Fibroblast of skin of scalp (primary cell): Measurements from ENCODE around the gene SLC30A1.
A peak's percentile ranks its signal among the peaks of the same experiment; 100 is the strongest.

Source experiments
- DNase-seq: peaks from one replicate; pipeline ENCODE4 v3.0.0-alpha.2; 2013

The SLC30A1 gene

DNA sequence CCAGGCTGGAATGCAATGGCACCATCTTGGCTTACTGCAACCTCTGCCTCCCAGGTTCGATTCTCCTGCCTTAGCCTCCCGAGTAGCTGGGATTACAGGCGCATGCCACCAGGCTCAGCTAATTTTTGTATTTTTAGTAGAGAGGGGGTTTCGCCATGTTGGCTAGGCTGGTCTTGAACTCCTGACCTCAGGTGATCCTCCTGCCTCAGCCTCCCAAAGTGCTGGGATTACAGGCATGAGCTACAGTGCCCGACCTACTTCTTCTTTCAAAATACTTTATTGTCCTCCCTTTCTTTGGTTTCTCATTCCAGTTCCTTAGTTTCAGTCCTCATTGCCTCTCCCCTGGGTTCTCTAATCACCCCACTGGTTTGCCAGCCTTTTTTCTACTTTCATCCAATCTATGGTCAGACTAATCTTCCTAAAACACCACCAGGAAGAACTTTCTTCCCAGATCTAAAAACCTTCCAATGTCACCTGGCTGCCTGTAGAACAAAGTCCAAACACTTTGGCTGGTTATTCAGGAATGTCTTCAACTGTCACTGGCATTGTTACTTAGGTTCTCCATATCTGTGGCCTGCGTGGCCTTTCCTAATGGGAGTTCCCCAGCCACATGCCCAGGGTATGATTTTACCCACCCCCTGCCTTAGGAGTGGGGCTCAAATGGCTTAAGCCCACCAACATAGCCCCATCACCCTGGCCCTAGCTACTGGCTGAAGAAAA is 29.0 kb upstream of the SLC30A1 start:
- no peak for DNase-seq

DNA sequence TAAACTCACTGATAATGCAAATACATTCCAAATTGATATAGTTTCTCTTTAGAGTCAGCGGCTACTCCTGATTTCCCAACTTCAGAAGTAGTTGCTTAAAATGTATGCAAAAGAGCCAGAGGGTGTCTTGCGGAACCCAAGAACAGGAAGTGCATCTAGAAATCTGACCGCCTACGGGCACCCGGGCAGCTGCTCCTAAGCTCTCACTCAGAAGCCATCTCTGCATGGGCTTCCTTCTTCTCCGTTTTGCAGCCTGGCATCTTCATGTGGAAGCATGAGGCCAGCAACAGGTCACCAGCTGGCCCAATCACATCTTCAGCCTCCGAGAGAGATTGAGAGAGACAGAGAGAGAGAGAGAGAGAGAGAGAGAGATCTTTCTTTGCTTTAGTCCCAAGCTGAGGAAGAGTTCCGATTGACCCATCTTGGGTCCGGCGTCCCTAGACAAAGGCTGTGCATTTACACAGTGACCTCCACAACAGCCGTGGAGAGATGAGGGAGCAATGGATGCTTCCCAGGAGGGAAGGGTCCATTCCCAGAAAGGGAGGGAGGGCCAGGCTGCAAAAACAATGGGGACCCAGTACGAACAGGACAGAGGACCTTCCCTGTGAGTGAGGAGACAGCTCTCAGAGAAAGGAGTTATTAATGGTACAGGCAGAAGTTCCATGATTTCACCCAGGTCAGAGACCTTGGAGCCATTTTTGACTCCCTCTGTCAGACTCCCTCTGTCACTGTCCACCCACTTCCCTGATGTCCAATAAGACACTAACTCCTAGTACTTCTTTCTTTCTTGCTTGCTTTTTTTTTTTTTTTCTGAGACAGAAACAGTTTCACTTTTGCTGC is 28.2 kb upstream of the SLC30A1 start:
- DNase-seq: no peak

DNA sequence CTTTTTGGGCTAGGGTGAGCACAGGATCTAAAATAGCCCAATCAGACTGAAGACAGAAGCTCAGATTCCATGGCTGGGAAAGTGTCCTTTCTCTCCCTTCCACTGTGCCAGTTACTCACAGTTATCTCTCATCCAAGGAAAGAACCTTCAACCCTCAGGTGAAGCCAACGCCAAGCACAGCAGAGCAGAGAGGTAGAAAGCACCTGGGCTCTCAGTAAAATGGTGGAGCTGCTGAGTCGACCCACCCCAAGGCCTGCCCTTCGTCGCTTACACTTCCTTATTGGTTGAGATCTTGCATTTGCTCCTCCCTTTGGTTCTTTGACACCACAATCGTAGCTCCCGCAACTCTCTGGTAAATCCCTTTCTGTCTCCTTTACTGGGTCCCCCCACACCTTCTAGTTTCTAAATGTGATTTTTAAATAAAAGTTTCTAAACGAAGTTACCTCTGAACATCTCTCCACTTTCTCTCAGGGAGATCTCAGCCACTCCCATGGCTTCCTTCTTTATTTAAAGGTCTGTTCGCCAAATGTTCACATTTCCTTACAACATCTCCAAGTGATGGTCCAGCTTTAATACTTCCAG is 27.5 kb upstream of the SLC30A1 start:
- no peak for DNase-seq

- DNase-seq: no peak
These were observed 26.8 kb upstream of the SLC30A1 start for GRCh38 chr1:211605603-211606331.

DNA sequence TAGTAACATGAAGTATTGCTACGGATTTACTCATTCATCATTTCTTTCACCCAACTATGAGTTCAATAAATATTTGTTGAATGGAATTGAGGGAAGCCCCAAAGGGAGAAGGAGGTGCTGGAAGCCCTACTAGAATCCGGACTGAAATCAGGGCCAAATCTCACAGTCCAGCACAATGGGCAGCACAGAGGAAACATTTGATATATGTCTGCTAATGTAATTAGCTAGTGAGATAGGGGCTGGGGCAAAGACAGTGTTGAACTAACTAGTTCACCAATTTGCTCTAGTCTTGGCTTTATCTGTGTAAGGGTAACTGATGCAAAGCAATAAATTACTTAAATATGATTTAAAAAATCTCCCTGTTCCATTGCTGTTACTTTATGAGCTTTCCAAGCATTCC is 26.1 kb upstream of the SLC30A1 start:
- DNase-seq: no peak

GRCh38 chr1:211604548-211604947 is 25.6 kb upstream of the SLC30A1 start:
- DNase-seq: no peak

GRCh38 chr1:211603713-211604112 is 24.8 kb upstream of the SLC30A1 start:
- DNase-seq: no peak

DNA sequence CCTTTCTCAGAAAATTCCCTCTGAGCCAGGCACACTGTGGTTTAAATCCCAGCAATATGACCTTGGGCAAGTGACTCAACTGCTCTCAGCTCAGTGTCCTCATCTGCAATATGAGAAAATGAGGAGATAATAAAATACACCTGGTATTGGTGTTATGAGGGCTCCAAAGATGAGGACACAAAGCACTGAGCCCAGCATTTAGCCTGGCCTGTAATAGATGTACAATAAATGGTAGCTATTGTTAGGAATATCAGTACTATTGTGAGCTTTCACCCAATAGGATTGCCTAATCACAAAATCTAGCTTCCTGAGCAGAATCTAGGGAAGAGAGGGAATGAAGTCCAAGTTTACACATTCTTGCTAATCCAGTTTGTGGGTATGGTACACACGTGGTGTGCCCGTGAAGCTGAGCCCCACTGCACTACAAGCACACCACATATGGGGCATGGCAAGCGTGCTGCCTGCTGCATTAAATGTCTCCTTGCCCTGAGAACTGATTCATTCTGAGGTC is 24.3 kb upstream of the SLC30A1 start:
- DNase-seq: no peak

DNA sequence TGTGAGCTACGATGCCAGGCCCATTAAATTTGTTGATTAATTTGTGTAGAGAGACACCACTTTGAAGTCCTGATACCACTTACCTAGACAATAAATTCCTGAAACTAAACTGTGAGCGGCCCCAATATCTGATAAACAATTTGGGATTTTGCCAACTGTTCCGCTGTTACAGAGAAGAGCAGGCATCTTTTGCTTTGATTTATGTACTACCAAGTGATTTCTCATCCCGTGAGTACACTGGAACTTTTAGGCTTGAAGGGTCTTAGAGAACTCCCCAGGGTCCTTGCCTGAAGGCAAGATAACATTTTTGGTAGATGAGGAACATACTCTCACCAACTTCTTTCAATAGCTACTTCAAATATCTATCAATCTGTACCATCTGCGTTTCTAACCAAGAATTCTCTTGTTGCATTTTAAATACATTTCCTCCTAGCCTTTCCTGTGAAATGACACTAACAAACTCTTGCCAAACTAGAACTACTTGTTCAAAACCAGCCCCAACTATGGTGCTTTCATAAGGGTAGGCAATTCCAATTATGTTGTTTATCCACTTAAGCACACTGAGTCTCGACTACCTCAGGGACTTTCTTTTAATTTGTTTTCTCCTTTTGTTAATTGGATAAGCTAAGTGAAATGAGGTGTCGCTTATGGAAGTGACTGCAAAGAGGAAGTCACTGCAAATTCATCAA is 23.2 kb upstream of the SLC30A1 start:
- no peak for DNase-seq

DNA sequence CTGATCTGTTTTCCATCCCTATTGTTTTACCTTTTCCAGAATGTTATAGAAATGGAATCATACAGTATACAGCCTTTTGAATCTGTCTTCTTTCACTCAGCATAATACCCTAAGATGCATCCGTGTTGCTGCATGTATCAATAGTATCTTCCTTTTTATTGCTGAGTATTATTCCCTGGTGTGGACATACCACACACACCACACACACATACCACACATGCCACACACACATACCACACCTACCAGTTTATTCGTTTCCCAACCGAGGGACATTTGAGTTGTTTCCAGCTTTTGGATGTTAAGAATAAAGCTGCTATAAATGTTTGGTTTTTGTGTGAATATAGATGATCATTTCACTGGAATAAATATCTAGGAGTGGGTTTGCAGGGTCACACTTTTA is 22.2 kb upstream of the SLC30A1 start:
- DNase-seq: no peak

GRCh38 chr1:211599250-211599649 is 20.3 kb upstream of the SLC30A1 start:
- no peak for DNase-seq

GRCh38 chr1:211598514-211598913 is 19.6 kb upstream of the SLC30A1 start:
- no peak for DNase-seq

- DNase-seq: no peak
These were observed 17.6 kb upstream of the SLC30A1 start for GRCh38 chr1:211596418-211597181.

DNA sequence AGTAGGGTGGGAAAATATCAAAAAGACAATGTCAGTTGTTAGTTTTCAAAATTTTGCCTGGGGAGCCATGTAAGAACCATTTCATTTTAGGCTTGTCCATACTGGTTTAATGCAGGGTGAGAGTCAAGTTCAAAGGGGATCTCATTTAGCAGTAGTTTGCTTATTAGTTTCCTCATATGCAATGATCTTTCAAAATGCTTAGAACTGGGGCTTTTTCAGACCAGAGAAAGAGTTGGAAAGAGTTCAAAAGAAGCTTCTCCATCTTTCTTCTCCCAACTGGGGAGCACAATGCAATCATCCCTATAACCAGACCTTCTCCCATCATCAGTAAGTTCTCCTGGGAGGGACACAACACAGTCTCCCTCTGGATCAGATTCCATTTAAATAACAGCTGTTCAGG is 16.5 kb upstream of the SLC30A1 start:
- DNase-seq: no peak

DNA sequence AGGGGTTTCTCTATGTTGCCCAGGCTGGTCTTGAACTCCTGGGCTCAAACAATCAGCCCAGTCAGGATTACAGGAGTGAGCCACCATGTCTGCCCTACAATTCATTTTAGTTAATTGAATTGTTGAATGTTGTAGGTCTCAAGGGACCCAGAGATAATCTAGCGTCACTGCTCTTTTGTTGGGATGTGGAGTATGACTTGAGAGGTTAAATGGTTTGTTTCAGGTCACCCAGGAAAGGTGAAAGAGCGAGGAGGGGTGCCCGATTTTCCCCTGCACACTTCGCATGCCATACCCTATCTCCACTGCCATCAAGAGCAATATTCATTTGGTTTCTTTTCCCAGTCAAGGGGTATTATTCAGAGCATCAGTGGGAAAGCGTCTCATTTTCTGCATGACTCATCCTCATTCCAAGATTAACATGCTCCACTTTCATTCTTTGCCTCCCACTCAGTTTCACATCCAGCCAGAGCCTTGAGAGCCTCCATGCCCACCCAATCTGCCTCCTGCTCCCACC is 13.1 kb upstream of the SLC30A1 start:
- peak; percentile 83 for DNase-seq

GRCh38 chr1:211589782-211590721 is 11.1 kb upstream of the SLC30A1 start:
- DNase-seq: peak; percentile 54

DNA sequence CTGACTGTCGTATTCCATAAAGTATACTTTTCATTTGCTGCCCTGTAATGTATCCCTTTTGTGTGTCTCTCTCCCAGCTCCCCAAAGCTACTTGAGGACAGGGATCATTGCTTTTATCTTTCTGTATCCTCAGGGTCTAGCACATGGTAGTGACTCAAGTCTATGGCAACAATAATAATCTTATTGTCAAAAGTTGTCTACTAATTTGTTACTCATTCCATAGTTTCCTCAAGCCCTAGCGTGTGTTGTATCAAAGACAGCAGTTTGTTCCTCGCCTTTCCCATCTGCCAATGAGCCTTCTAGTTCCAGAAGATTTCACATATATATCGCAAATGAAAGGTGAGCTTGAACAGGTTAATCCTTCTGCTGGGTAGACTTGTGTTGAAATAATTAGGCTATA is 9.8 kb upstream of the SLC30A1 start:
- no peak for DNase-seq

GRCh38 chr1:211587123-211587522 is 8.2 kb upstream of the SLC30A1 start:
- no peak for DNase-seq

DNA sequence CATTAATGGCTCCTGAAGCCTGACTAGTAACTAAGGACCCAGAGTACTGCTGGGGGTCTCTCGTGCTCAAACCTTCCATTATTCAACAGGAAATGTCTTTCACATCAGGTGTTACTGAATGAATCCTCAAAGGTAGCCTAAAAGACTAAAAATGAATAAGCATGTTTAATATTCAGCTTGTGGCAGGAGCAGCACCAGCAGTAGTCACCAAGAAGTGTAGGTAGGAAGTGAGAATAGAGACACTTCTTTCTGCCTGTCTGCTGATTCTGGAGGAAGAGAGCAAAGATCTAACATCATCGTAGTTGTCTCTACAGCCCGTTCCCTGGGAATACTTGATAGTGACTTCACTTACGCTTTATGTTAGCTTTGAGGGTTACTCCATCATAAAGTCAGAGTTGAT is 7.6 kb upstream of the SLC30A1 start:
- no peak for DNase-seq
